HG03196 (cell line): Measurements from ENCODE around the gene SPEM2.

Source experiments
- ATAC-seq: cut with Tn5 transposase; IDR thresholded peaks from one replicate; pipeline ENCODE4 v1.9.1; 2021; ENCODE audit not compliant: unreplicated experiment

The SPEM2 gene

DNA sequence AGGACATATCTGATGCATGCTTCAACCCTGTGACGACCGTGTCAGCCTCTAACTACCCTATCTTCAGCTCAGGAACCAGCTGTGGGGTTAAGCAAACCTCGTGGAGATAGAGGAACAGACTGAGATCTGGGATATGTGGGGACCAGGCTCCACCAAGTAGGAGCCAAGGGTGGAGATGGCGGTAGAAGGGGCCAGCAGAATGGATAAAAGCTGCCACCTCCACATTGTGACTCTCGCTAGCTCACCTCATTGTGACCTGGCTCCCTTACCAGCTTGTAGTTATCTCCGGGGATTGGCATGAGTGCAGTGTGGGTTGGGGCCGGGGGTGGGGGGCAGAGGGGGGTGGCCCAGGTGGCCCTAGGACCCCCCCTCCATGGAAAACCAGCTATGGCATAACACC is at the start of gene SPEM2:
SPEM2 (plus strand) TSS at position 301 of the 400 bp plus-strand sequence; CDS start at position 374, 73 bp downstream.
- no peak for ATAC-seq

DNA sequence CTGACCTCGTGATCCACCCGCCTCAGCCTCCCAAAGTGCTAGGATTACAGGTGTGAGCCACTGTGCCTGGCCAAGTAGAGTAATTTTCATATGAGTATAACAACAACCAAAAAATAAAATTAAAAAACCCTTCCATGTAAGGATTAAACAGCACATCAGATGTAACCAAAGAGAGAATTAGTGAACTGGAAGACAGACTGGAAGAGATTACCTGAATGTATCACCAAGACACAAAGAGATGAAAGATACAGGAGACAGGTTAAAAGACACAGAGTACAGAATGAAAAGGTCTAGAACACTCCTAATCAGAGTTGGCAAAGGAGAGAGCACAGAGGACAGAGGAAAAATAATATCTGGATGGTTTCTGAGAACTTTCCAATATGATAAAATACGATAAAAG is 46.3 kb upstream of the SPEM2 start:
- ATAC-seq: no peak

GRCh38 chr17:7380321-7380720 is 45.1 kb upstream of the SPEM2 start:
- no peak for ATAC-seq

DNA sequence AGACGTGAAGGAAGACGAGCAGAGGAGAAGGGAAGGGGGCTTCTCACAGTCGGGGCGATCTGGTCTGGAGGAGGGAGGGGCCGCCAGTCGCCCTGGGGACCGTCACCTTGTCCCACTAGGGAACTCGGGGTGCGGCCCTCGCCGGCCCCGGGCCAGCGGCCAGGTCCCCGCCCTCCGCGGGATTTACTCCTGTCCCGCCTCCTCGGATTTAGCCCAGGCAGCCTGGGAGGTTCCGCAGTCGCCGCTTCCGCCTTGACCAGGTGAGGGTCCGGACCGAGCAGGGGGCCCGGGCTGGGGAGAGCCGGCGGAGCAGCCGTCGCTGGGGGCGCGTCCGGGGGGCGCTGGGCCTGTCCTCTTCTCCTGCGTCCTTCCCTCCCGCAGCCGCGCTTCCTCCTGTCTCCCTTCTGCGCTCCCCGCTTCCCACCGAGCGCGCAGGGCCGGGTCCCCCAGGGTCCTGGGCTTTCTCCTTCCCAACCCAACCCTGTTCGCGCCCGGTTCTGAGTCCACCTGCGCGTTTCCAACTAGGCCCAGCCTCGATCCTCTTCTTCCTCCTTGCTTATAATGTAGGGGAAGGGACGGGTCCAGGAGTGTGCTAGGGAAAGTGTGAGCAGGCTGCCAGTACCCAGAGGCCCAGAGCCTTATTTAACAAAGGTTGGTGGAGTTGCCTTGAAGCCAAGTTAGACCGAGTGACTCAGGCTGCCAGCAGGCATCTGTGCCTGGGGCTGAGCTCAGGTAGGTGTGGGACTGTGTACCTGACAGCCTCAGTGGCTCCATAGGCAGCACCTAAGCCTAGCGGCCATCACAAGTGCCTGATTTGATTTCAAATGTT is 44.3 kb upstream of the SPEM2 start, which contains the start of gene TNK1:
TNK1 (plus strand) TSS at position 235 of the 829 bp plus-strand sequence. CDS start 1,838 bp downstream, outside the sequence.
- no peak for ATAC-seq

GRCh38 chr17:7382901-7383300 is 42.5 kb upstream of the SPEM2 start:
- ATAC-seq: no peak

DNA sequence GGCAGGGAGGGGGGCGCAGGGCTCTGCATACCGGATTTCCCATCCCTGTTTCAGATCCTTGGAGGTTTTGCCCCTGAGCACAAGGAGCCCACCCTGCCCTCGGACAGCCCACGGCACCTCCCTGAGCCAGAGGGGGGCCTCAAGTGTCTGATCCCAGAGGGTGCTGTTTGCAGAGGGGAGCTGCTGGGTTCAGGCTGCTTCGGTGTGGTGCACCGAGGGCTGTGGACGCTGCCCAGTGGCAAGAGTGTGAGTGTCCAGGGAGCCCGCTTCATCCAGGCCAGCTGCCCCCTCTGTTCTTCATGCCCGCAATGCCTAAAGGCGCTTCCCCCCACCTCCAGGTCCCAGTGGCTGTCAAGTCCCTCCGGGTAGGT is 42.1 kb upstream of the SPEM2 start:
- ATAC-seq: no peak

- ATAC-seq: peak; percentile 54
Measured at GRCh38 chr17:7383742-7384488, 41.5 kb upstream of the SPEM2 start.

GRCh38 chr17:7384489-7385081 is 40.8 kb upstream of the SPEM2 start:
- no peak for ATAC-seq

DNA sequence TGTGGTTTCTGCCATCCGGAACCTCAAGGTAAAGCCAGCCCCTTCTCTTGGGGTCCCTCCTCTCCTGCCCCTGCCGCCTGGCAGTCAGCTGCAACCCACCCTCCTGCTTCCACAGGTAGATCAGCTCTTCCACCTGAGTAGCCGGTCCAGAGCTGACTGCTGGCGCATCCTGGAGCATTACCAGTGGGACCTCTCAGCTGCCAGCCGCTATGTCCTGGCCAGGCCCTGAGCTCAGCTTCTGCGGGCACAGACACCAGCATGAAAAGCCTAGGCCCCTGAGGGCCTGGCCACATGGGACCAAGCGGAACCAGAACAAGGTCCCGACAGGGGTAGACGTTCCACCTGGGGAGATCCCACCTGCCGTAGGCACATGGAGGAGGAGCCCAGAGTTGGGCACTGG is 36.6 kb upstream of the SPEM2 start:
- ATAC-seq: no peak

GRCh38 chr17:7389924-7390910 is 35.2 kb upstream of the SPEM2 start:
- no peak for ATAC-seq

DNA sequence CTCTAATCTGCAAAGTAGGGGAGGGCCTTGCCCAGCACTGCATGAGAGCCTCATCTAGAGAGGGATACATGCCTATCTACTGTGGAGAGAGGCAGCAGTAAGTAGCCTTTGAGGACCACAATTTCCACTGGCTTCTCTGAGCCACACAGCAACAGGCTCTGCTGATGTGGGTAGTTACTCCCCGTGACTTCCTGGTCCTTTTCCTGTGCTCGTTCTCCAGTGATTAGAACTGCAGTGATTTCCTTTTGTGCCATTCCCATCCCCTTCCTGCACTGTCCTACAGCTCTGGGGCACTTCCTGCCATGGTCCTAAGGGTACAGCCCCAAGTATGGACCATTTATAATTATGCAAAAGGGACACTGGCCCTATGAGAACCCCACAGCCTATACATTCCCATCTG is 34.1 kb upstream of the SPEM2 start:
- no peak for ATAC-seq

DNA sequence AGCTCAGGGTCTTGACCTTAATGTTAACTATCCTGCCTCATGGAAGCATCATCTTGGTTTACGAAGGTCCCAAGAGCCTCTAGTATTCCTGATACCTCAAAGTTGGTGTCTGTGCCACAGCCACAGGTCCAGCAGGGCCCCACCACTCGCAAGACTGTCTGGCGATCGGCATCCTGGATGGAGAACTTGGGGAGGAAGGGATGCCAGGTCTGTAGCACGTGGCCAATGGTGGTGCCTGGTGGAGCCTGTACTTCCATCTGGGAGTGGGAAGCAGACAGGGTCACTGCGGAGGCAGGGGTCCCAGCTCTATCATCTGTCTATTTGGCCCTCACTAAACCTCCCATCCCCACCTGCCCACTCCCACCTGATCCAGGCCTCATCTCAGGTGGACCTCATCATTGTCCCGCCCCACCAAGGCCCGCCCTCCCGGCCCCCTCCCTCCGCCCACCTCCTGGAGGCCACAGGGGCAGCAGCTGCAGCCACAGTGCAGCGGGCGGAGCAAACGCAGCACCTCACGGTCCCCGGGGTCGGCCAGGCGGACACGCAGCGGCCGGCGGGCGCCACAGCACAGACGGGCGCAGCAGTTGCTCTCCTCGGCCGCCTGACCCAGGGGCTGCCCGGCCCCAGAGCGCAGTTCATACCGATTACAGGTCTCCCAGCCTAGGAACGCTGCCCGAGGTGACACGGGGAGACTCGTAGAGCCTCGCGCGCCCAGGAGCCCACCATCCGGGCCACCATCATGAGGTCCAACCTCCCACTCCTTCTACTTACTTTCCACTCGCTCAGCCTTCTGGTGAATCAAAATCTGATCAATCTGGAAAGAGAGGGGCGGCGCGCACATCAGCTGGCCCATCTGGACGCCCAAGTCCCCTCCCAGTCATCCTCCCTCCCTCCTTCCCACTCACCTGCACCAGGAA is 32.5 kb upstream of the SPEM2 start:
- no peak for ATAC-seq

- peak; percentile 40 for ATAC-seq
Measured at GRCh38 chr17:7393613-7394451, 31.6 kb upstream of the SPEM2 start.

DNA sequence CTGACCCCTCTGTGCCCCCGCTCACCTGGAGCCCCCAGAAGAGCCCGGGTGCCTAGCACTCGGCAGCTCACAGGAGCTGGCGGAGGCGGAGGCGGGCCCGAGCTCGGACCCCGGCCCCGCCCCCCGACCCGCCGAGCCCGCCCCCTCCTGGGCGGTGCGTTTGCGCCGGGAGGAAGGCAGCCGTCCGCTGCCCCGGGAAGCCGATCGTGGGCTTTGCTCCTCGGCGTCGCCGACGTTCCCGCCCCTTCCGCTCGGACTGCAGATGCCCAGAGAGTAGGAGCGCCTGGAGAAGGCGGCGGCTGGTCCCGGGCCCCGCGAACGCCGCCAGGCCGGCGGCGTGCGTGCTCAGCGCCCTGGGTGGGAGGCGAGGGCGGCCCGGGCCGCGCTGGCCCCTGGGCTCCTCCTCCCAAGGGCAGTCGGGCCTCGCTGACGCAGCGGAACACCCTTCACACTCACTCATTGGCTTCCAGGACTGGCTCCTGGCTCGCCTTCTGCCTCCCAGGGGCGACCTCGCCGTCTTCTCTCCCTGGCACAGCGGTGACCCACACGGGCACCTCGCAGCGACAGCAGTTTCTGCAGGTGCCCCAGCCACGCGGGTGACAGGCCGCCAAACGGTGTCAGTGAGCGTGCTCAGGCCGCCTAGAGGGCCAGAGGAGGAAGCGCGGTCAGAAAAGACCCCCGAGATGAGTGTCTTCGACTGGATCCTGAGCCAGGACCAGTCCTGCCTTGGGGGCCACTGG is 30.8 kb upstream of the SPEM2 start, which contains the start of gene PLSCR3:
PLSCR3 (minus strand) TSS at position 74 of the 740 bp plus-strand sequence. CDS start 415 bp downstream, outside the sequence.
- peak; percentile 75 for ATAC-seq

DNA sequence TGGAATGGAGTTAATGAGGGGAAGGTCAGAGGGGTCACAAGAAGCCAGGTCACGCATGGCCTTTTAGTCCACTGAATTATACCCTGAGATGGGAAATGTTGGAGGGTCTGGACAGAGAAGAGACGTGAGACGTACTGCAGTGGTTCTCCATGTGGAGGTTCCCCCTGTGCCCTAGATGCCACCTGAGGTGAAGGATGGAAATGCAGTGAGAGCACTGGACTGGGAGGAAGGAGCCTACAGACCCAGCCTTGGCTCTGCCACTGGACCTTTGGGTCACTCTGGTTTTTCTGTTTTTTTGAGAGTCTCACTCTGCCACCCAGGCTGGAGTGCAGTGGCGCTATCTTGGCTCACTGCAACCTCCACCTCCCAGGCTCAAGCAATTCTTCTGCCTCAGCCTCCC is 29.3 kb upstream of the SPEM2 start:
- ATAC-seq: no peak

GRCh38 chr17:7398612-7399011 is 26.8 kb upstream of the SPEM2 start:
- ATAC-seq: no peak

GRCh38 chr17:7403043-7403726 is 22.2 kb upstream of the SPEM2 start:
- peak; percentile 15 for ATAC-seq

DNA sequence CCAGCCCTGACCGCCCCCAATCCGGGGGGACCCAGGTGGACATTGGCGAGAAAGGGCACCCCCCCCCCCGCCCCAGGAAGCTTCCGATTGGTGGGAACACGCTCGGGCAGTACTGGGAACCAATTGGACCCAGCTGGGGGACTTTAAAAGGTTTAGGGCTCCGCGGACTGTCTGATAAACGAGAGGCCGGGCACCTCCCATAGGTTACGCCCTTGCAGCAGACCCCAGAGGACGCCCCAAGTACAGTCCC is 21.8 kb upstream of the SPEM2 start:
- ATAC-seq: peak; percentile 5
